Measurements from ENCODE around the gene JMY. TPM values are rescaled to one million over a fixed set of nuclear protein-coding genes. Genes with fewer than 3 reads are reported as not detected.

The JMY gene
- total RNA-seq, 1 experiment from 2014 or later: 15.6 TPM

DNA sequence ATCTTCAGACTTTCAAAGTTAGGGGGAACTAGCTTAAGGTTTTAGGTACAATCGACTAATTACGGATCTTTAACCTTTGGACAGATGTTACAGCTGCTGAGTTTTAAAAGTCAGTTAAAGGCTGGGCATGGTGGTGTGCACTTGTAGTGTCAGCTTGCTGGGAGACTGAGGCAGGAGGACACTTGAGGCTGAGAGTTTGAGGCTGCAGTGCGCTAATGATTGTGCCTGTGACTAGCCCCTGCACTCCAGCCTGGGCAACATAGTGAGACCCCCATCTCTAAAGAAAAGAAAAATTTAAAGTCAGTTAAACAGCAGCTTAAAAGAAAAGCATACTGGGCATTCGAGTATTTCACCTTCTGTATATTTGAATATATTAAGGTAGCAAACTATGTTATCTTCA is 51.4 kb downstream of the JMY start:
- H2AFZ ChIP-seq (ENCODE audit: low read depth, low read length, poor library complexity, severe bottlenecking): no peak overlapping the region
- no peaks in the 10 kb centered on the region for H3K27me3 ChIP-seq (ENCODE audit: insufficient read depth, low read length)
- no peak overlapping the region for H3K4me3 ChIP-seq (replicated peaks in 1 of 2; ENCODE audit: low read depth in 1 of 2, low read length in 2 of 2)
- ChIA-PET RAD21 (ENCODE audit: low non-redundant PET in 1 of 2, low total read pairs in 2 of 2, uncharacterized antibody in 2 of 2, unreplicated experiment in 2 of 2) (no interaction called here), POLR2A (no interaction called here), CTCF (no interaction called here)
- H3K9ac ChIP-seq (ENCODE audit: low read length): no peak overlapping the region
- no TSS peak for BruUV-seq (replicated peaks)
- H4K20me1 ChIP-seq (ENCODE audit: insufficient read depth): no peaks in the 10 kb centered on the region
- H3K9me2 ChIP-seq (ENCODE audit: insufficient read depth): no peaks in the 10 kb centered on the region
- no peak overlapping the region for H3K27ac ChIP-seq (ENCODE audit: low read depth, low read length)
- intact Hi-C loops (cut with micrococcal nuclease): no loop called here
- H3K9me3 ChIP-seq (ENCODE audit: control insufficient read depth in 1 of 2, insufficient read depth in 1 of 2, low read depth in 1 of 2, low read length in 2 of 2): no peaks in the 10 kb centered on the region
- ATAC-seq: no peak
- DNase-seq (ENCODE audit: low read depth, low spot score): no peak
- no peak overlapping the region for H3K4me2 ChIP-seq (ENCODE audit: low read length)
- H3K4me1 ChIP-seq (ENCODE audit: control insufficient read depth in 1 of 2, insufficient read depth in 2 of 2, low read length in 2 of 2): no peaks in the 10 kb centered on the region
- H3K36me3 ChIP-seq (ENCODE audit: control insufficient read depth in 1 of 2, insufficient read depth in 2 of 2, low read length in 2 of 2): peaks cover 0 to 5% of the 10 kb centered on the region in 2 experiments; a peak in 2 of 4 replicates
- no peak for TF ChIP-seq TCF7L2 (IDR thresholded peaks at IDR 0.05; ENCODE audit: borderline replicate concordance, extremely low read depth, insufficient read depth, insufficient read length)
- TF ChIP-seq, protein P1, sequence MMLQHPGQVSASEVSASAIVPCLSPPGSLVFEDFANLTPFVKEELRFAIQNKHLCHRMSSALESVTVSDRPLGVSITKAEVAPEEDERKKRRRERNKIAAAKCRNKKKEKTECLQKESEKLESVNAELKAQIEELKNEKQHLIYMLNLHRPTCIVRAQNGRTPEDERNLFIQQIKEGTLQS (IDR thresholded peaks at IDR 0.05): no peak
- TF ChIP-seq ZNF274 (IDR thresholded peaks at IDR 0.05; ENCODE audit: low read depth, low read length): no peak
- TF ChIP-seq CEBPB (IDR thresholded peaks at IDR 0.05; ENCODE audit: low read depth): no peak
- TF ChIP-seq JUND (IDR thresholded peaks at IDR 0.05): no peak
- no peak for TF ChIP-seq ELF1 (IDR thresholded peaks at IDR 0.05; ENCODE audit: borderline replicate concordance, low read depth)
- no peak for TF ChIP-seq CTCF (IDR thresholded peaks at IDR 0.05 in 2 of 3, conservative IDR thresholded peaks at IDR 0.05 in 1 of 3; ENCODE audit: borderline replicate concordance in 1 of 3, insufficient read depth in 1 of 3, low read depth in 2 of 3, low read length in 2 of 3)
- no peak for TF ChIP-seq EZH2 (IDR thresholded peaks at IDR 0.05)
- no peak for TF ChIP-seq POLR2A (IDR thresholded peaks at IDR 0.05; ENCODE audit: borderline replicate concordance, extremely low read depth, insufficient read depth, insufficient read length)
- TF ChIP-seq, protein P2, sequence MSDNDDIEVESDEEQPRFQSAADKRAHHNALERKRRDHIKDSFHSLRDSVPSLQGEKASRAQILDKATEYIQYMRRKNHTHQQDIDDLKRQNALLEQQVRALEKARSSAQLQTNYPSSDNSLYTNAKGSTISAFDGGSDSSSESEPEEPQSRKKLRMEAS (IDR thresholded peaks at IDR 0.05): no peak
- TF ChIP-seq YY1 (IDR thresholded peaks at IDR 0.05; ENCODE audit: extremely low read depth, insufficient replicate concordance, low read depth, low read length): no peak
- no peak for TF ChIP-seq ZBTB33 (IDR thresholded peaks at IDR 0.05; ENCODE audit: extremely low read depth, insufficient replicate concordance, low read length)
- TF ChIP-seq SRF (IDR thresholded peaks at IDR 0.05; ENCODE audit: low read depth): no peak
- TF ChIP-seq RAD21 (IDR thresholded peaks at IDR 0.05; ENCODE audit: low read depth): no peak
- TF ChIP-seq EZH2phosphoT487 (IDR thresholded peaks at IDR 0.05; ENCODE audit: borderline replicate concordance): no peak
- no peaks in the 10 kb centered on the region for H3K79me2 ChIP-seq (ENCODE audit: insufficient read depth, low read length)

Measured in HCT116 (cell line).